Epithelial cell of prostate (primary cell): ENCODE measurements around the gene ZNF280D.

ENCODE experiments used
- DNase-seq: peaks from one replicate; pipeline ENCODE4 v3.0.0-alpha.2; 2011; ENCODE audit warnings: low read depth, low spot score
- H3K27ac ChIP-seq: fragments of 450-650 bp; 2 replicates; pipeline ENCODE4 v1.5.1; 2017; ENCODE audit warnings: mild to moderate bottlenecking

Gene ZNF280D

GRCh38 chr15:56653107-56653506 is 80.2 kb downstream of the ZNF280D start:
- no peak overlapping the region for H3K27ac ChIP-seq
- DNase-seq: no peak

- DNase-seq: no peak
- no peak overlapping the region for H3K27ac ChIP-seq
Measured at GRCh38 chr15:56648311-56648710, 85.0 kb downstream of the ZNF280D start.

- no peak overlapping the region for H3K27ac ChIP-seq
- no peak for DNase-seq
Measured at GRCh38 chr15:56640549-56640948, 92.8 kb downstream of the ZNF280D start.

- no peak for DNase-seq
- H3K27ac ChIP-seq: no peak overlapping the region
Measured at GRCh38 chr15:56640127-56640526, 93.2 kb downstream of the ZNF280D start.

GRCh38 chr15:56639631-56640030 is 93.7 kb downstream of the ZNF280D start:
- DNase-seq: no peak
- H3K27ac ChIP-seq: no peak overlapping the region

GRCh38 chr15:56631765-56632164 is 101.5 kb downstream of the ZNF280D start:
- no peak for DNase-seq
- no peak overlapping the region for H3K27ac ChIP-seq

- DNase-seq: no peak
- H3K27ac ChIP-seq: no peak overlapping the region
Measured at GRCh38 chr15:56628893-56629532, 104.3 kb downstream of the ZNF280D start.

GRCh38 chr15:56619887-56620286 is 113.4 kb downstream of the ZNF280D start:
- H3K27ac ChIP-seq: no peak overlapping the region
- no peak for DNase-seq

- H3K27ac ChIP-seq: no peak overlapping the region
- DNase-seq: no peak
Measured at GRCh38 chr15:56617628-56618027, 115.7 kb downstream of the ZNF280D start.

- no peak for DNase-seq
- no peak overlapping the region for H3K27ac ChIP-seq
Measured at GRCh38 chr15:56616551-56616950, 116.8 kb downstream of the ZNF280D start.

GRCh38 chr15:56613811-56614210 is 119.5 kb downstream of the ZNF280D start:
- DNase-seq: no peak
- H3K27ac ChIP-seq: no peak overlapping the region

GRCh38 chr15:56608993-56609392 is 124.3 kb downstream of the ZNF280D start:
- no peak overlapping the region for H3K27ac ChIP-seq
- no peak for DNase-seq

GRCh38 chr15:56608140-56608778 is 125.0 kb downstream of the ZNF280D start:
- DNase-seq: no peak
- H3K27ac ChIP-seq: no peak overlapping the region

GRCh38 chr15:56602253-56602652 is 131.1 kb downstream of the ZNF280D start:
- H3K27ac ChIP-seq: no peak overlapping the region
- DNase-seq: no peak

- H3K27ac ChIP-seq: no peak overlapping the region
- DNase-seq: no peak
Measured at GRCh38 chr15:56600380-56600779, 132.9 kb downstream of the ZNF280D start.

GRCh38 chr15:56598991-56599390 is 134.3 kb downstream of the ZNF280D start:
- no peak overlapping the region for H3K27ac ChIP-seq
- DNase-seq: no peak

GRCh38 chr15:56587686-56588085 is 145.6 kb downstream of the ZNF280D start:
- H3K27ac ChIP-seq: no peak overlapping the region
- DNase-seq: no peak

- DNase-seq: no peak
- H3K27ac ChIP-seq: no peak overlapping the region
Measured at GRCh38 chr15:56586206-56586605, 147.1 kb downstream of the ZNF280D start.

GRCh38 chr15:56582785-56583184 is 150.5 kb downstream of the ZNF280D start:
- DNase-seq: no peak
- H3K27ac ChIP-seq: no peak overlapping the region
